HG02610 (cell line): ENCODE data around the gene TM4SF1.

Source experiments
- ATAC-seq: cut with Tn5 transposase; IDR thresholded peaks from one replicate; pipeline ENCODE4 v1.9.1; 2021; ENCODE audit warnings: mild to moderate bottlenecking, moderate library complexity; ENCODE audit not compliant: unreplicated experiment

The TM4SF1 gene

DNA sequence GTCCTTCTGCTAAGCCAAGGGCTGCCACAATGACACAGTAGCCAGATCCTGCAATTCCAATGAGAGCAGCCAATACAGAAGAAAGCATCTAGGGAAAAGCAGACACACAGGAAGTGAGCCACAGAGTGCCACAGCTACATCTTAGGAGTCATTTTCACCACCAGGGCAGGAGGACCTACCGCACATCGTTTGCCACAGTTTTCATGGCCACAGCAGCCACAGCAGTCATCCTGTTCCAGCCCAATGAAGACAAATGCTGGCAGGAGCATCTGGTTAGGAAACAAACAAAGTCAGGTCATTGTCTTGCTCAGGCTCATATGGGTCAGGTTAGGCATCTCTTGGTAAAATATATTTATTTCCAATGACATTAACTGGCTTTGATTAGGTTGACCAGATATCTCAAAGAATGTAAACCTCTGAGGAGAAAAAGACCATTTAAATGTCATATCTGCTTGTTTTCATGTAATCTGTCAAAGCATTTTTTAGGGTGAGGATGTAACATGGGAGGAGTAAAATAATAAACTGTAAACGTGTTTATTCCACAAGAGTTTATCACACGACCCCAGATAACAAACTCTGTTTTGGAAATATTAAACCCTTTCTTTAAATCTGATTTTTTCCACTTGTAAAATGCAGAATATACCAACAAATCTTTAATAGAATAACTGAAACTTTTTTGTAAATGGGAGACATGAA is 1.8 kb downstream of the TM4SF1 start:
- ATAC-seq: no peak

DNA sequence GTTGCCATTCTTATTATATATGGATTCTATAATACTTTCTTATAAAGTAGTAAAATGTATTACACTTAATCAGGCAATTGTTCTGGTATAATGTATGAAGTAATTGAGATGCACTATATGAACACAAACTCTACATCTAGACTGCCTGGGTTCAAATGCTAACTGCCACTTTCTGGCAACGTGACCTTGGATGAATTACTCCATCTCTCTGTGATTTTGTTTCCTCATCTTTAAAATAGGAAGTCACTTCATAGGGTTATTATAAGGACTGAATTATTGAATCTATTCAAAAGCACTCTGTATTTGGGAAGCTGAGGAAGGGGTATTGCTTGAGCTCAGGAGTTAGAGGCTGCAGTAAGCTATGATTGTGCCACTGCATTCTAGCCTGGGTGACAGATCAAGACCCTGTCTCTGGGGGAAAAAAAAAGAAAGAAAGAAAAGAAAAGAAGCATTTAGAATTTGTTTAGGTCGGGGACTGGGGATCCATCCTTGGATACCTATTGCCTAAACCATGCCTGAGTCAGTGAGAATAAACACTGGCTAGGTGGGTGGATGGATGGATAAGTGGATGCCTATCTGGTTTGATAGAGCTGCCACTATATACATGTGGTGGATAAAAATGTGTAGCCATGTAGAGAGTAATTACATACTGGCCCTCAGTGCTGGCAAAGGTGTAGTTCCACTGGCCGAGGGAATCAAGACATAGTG is 2.5 kb downstream of the TM4SF1 start:
- ATAC-seq: no peak

DNA sequence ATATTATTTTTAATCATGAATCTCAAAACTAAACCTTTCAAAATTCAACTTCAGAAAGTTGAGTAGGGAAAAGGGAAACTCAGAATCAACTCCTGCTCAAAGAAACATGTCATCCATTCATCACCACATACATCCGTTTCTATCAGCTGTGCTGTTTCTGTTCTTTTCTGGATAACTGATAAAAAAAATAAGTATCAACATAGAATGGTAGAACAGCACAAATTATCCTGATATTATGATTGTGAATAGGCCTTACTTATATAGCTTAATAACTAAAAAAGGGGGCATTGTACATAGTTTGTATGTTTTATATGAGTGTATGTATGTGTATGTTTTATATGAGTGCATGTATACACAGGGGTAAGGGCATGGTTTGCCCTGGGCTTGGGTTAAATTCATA is 3.1 kb downstream of the TM4SF1 start:
- no peak for ATAC-seq

- no peak for ATAC-seq
Measured at GRCh38 chr3:149373235-149374125, 4.0 kb downstream of the TM4SF1 start.

DNA sequence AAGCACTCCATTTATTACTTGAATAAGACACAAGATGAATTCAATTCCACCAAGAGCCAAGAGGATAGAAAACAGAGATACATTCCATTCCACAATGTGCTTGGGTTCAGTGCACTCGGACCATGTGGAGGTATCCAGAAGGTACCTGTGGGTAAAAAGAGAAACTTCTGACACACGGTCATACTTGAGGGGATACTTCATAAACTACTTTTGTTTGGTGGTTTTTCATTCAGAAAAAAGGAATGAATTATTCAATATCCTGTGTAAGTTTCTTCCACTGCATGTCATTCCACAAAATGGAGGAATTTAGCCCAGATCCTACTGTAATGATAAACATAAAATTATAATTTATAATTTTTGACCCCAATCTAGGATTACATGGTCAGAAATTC is 5.7 kb downstream of the TM4SF1 start:
- ATAC-seq: no peak

GRCh38 chr3:149371001-149371722 is 6.3 kb downstream of the TM4SF1 start:
- no peak for ATAC-seq

- no peak for ATAC-seq
Measured at GRCh38 chr3:149369991-149370866, 7.2 kb downstream of the TM4SF1 start.

DNA sequence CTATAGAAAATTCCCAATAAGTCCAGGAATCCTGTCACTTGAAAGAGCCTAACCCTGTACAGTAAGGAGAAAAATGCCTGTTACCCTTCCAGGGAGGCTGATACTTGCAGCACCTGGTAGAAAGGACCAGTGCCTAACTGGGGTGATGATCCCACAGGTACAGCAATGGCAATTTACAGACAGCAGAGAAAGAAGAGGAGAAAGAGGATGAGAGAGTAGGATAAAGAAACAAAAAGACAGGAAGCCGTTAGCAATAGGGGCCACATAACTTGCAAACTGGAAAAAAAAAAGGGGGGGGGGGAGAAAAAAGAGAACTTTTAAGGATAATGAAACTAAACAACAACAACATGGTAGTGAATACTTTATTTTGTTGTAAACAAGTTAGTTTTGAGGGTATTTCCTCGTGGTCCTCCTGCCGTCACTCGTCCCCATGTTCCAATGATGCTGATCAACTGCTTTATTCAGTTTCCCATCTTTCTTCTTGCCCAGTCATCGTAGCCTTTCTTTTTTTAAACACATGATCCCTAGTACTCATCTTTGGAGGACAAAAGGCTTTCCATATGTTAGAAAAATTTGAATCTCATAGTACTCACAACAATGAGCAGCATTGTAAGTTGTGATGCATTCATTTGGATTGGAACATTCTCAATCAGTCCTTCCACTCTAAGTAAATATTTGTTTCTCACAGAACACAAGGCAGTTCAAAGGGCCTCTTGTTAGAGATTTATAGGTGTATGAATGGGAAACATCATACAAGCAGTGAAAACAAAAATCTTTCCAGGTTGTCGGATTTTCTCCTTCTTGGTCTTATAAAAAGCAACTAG is 8.6 kb downstream of the TM4SF1 start:
- ATAC-seq: no peak

DNA sequence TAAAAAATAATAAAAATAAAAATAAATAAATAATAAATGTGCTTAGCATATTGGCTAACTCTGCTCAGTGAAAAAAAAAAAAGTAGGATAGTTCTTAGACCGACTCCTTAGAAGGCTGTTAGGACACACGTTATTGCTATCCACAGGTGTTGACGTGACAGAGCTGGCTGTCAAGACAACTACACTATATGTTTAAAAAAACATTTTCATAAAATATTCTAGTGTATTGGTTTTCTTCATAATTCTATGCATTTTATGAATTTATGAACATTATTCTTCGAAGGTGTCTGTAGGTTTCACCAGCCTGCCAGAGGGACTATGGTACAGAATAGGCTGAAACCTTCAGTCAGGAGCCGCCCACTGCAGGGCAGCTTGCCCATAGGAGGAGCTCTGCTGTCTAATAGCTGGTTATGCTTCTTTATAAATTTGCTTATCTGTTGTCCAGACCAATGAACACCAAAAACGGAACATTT is 9.2 kb downstream of the TM4SF1 start:
- ATAC-seq: no peak

GRCh38 chr3:149366941-149367840 is 10.3 kb downstream of the TM4SF1 start:
- ATAC-seq: peak; percentile 74

- ATAC-seq: no peak
Measured at GRCh38 chr3:149366031-149366430, 11.4 kb downstream of the TM4SF1 start.

- no peak for ATAC-seq
Measured at GRCh38 chr3:149364624-149365023, 12.8 kb downstream of the TM4SF1 start.

DNA sequence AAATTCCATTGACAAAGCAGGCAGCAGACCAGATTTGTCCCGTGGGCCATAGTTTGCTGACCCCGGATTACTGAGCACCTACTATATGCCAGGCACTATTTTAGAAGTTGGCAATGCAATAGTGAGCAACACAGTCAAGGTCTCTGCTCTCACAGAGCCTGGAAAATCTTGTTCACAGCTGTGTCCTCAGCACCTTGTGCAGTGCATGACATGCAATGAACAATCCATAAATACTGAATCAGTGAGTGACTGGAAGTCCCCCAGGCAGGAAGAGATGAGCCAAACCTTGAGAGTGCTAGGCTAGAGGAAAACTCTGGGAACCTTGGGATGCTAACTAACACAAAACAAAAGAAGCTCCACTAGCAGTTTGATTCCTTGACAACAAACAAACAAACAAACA is 14.4 kb downstream of the TM4SF1 start:
- ATAC-seq: no peak

DNA sequence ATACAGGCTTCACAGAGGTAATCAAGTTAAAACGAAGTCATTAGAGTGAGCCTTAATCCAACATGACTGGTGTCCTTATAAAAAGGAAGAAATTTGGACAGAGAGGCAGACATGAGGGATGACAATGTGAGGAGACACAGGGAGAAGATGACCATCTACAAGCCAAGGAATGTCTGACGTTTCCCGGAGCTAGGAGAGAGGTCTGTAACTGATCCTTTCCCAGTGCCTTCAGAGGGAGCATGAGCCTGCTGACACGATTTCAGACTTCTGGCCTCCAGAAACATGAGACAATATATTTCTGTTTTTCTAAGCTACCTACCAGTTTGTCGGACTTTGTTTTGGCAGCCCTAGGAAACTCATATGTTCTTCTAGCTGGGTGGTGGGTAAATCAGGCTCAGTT is 15.1 kb downstream of the TM4SF1 start:
- ATAC-seq: no peak

DNA sequence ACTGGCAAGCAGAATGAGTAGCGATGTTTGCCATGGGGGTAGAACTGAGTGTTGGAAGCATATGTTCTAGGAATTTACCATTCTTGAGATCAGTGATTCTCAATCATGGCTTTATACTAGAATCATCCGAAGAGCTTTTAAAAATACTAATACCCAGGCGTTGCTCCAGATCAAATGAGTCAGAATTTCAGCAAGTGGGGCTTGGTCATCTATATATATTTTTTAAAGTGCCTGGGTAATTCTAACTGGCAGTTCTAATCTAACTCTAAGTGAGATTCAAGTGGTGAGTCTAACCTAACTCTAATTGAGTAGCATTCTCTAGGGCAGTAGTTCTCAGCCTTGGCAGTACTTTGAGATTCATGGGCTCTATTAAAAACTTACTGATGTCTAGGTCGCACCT is 20.8 kb downstream of the TM4SF1 start:
- no peak for ATAC-seq

DNA sequence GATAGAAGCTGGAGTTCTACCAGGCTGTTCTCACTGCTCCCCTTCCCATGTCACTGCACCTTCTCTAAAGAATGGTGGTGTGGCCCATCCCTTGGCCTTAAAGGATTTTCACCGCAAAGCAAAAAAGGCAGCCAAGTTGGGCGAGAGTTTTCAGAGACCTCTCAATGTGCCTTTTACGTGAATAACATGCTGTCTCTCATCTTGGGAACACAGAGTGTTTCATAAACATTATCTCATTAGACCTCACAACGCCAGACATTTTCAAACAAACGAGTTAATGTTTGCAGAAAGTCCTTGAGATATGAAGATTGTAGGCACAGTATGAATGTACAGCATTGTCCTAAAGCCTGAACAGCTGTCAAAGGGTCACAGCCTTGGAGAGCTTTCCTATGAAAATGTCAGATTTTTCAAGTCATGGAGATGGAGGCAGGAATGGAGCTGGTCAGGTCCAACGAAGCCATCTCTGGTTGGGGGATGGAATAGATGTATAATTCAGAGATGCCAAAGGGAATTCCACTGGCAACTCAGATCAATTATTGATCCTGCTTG is 21.3 kb downstream of the TM4SF1 start:
- no peak for ATAC-seq

- no peak for ATAC-seq
Measured at GRCh38 chr3:149353581-149354184, 23.8 kb downstream of the TM4SF1 start.
